Activated T-helper 1 cell treated with anti-CD3 and anti-CD28 coated beads, Interleukin-12 subunit alpha, Interleukin-12 subunit beta, Interleukin-2, Interleukin-4 antibody, amounts not matched to agents 30 ng/mL and 10 ng/mL and 1 ng/mL, durations not matched to agents 14 hours and 24 hours and 36 hours (primary cell): ENCODE data around the gene POLR1H. TPM values are rescaled to one million over a fixed set of nuclear protein-coding genes. Genes with fewer than 3 reads are reported as not detected.

Source experiments
- DNase-seq: peaks from one replicate; pipeline ENCODE4 v3.0.0; 2021; ENCODE audit warnings: low spot score
- H3K27ac Mint-ChIP-seq: one replicate; pipeline ENCODE4 v1.8.0; 2021; ENCODE audit warnings: mild to moderate bottlenecking, mixed read lengths
- H3K27me3 Mint-ChIP-seq: one replicate; pipeline ENCODE4 v1.8.0; 2022; ENCODE audit warnings: mild to moderate bottlenecking, moderate library complexity, mixed read lengths; ENCODE audit not compliant: insufficient read depth
- H3K36me3 Mint-ChIP-seq: one replicate; pipeline ENCODE4 v1.8.0; 2021; ENCODE audit warnings: low read depth, mixed read lengths
- H3K4me1 Mint-ChIP-seq: one replicate; pipeline ENCODE4 v1.8.0; 2021; ENCODE audit warnings: low read depth, mixed read lengths
- H3K4me3 Mint-ChIP-seq: one replicate; pipeline ENCODE4 v1.8.0; 2021; ENCODE audit warnings: mild to moderate bottlenecking, moderate library complexity, mixed read lengths
- H3K9me3 Mint-ChIP-seq: one replicate; pipeline ENCODE4 v1.8.0; 2021; ENCODE audit warnings: mixed read lengths
- intact Hi-C: fragments of 100-400 bp; cut with micrococcal nuclease; formaldehyde crosslinking; loops from one replicate; pipeline ENCODE4 v1.15.1; 2024
- total RNA-seq: library from RNA; stranded (reverse); gene quantifications from 2 replicates; pipeline ENCODE4 v1.2.3, GENCODE V29; 2022

POLR1H gene
- total RNA-seq, 1 donor from 2014 or later, result 82.7 TPM

DNA sequence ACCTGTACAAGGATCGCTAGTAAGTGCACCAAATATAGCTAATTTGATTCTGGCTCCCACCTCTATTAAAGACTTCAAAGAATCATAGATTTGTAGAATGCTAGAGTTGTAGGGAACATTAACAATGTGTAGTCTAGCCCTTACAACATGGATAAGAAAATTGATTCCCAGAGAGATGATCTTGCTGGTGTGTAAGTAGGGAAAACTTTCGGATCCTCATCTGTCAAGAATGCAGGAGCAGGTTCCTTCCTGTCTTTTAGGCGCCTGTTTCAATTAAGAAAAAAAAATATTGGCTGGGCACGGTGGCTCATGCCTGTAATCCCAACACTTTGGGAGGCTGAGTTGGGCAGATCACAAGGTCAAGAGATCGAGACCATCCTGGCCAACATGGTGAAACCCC lies 26.8 kb downstream of the POLR1H start:
- H3K4me3 Mint-ChIP-seq, result no peak overlapping the region

DNA sequence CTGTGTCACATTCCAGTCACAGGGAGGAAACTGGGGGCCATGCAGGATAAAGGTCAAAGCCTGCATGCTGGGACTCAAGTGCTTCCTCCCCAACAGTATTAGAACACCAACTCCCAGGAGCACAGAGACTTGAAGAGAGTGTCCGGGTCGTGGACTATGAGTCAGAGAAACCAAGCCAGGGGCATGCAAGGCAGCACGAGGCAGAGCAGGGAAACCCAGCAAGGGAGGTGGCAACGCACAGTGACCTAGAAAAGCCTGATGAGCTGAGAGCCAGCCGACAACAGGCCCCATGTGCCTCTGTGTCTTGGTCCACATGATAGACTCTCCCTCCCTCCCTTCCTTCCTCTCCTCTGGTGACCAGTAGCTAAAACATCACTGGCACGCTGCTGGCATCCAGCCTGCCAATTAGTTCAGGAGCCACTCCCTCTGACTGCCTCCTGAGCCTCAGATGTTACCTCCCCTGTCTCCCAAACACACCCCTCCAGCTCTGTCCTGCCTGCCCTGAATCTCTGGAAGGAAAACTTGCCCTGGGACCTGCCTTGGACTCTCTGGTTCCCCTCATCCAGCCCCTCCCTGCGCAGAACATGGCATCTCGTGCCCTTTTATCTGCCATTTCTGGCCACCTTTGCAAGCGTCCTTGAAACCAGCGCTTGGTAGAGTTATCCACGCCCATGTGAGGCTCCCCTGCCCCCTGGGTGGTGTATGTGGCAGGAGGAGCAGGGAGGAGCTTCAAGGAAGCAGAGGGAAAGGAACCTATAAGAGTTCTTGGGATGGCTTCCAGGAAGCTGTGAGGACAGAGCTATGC lies 30.7 kb downstream of the POLR1H start:
- intact Hi-C loops, result no loop called here
- H3K27me3 Mint-ChIP-seq, result peaks cover 50% of the 10 kb centered on the region
- no peaks in the 10 kb centered on the region for H3K4me1 Mint-ChIP-seq
- no peak overlapping the region for H3K4me3 Mint-ChIP-seq
- no peaks in the 10 kb centered on the region for H3K36me3 Mint-ChIP-seq
- H3K27ac Mint-ChIP-seq, result no peak overlapping the region
- no peaks in the 10 kb centered on the region for H3K9me3 Mint-ChIP-seq
- no peak for DNase-seq

More for the DNA sequence above, 26.8 kb downstream of the POLR1H start:
- H3K4me1 Mint-ChIP-seq, result no peaks in the 10 kb centered on the region
- H3K36me3 Mint-ChIP-seq, result no peaks in the 10 kb centered on the region
- no peak overlapping the region for H3K27ac Mint-ChIP-seq
- intact Hi-C loops, result no loop called here
- DNase-seq, result no peak
- no peaks in the 10 kb centered on the region for H3K9me3 Mint-ChIP-seq
- peaks cover 40% of the 10 kb centered on the region for H3K27me3 Mint-ChIP-seq

DNA sequence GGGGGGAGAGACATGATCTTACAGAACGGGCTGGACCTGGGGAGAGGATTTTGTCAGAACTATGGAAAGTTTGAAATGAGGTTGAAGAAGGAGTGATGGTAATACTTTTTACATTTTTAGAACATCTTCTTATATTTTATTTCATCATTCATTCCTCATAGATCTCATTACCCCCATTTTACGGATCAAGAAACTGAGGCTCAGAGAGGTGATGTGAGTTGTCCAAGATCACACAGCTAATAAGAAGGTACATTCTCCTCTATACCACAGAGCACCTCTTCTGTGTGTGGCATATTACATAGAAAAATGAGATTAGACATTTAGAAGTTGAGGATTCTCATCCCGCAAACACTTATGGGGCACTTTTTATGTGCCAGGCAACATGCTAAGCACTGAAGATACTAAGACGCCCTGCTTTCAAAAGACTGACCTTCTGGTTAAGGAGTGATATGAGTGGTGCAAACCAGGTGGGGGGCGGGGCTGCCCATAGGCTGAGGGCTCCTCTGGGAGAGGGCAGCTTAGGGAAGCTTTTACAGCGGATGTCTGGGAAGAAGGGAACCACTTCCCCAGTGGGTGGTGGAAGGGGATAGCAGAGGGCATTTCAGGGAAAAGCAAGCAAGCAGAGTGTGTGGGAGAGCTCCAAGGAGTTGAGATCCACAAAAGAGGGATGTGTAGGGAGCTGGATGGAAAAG lies 31.9 kb downstream of the POLR1H start:
- intact Hi-C loops, result no loop called here
- H3K36me3 Mint-ChIP-seq, result no peaks in the 10 kb centered on the region
- peaks cover 52% of the 10 kb centered on the region for H3K27me3 Mint-ChIP-seq
- DNase-seq, result no peak
- H3K27ac Mint-ChIP-seq, result no peak overlapping the region
- no peaks in the 10 kb centered on the region for H3K9me3 Mint-ChIP-seq
- peaks cover 10% of the 10 kb centered on the region for H3K4me1 Mint-ChIP-seq
- no peak overlapping the region for H3K4me3 Mint-ChIP-seq

DNA sequence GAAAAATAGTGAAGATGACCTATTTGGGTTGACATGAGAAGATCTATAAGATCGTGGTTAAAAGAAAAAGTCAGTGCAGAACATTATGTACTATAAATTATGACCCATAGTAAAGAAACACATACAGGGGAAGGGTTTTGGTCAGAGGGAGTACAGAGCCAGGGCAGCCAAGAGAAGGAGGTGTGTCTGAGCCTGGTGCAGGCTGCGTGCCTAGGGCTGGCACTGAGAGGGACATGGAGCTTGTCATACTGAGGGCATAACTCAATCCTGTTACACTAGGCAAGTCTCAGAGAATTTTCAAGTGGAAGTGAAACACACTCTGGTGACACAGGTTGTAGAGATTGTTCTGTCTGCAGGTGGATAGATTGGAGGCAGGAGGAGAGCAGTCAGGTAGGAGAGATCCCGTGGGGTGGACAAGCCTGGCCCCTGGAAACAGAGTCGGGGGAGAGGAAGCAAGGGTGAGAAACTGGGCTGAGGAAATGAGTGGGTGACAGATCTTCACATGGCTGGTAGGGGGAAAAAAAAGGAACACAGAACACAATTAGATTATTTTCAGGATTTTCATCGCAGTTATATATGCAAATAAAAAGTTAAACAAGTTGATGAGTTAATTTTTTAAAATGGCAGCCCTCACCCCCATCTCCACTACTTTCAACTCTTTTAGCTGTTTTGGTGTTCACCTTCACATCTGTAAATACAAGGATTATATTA lies 33.0 kb downstream of the POLR1H start:
- Mint-ChIP-seq H3K9me3 (no peaks in the 10 kb centered on the region), H3K27me3 (peaks cover 54% of the 10 kb centered on the region), H3K36me3 (no peaks in the 10 kb centered on the region), H3K27ac (no peak overlapping the region), H3K4me3 (no peak overlapping the region), H3K4me1 (peaks cover 17% of the 10 kb centered on the region)
- intact Hi-C loops, result no loop called here
- no peak for DNase-seq

DNA sequence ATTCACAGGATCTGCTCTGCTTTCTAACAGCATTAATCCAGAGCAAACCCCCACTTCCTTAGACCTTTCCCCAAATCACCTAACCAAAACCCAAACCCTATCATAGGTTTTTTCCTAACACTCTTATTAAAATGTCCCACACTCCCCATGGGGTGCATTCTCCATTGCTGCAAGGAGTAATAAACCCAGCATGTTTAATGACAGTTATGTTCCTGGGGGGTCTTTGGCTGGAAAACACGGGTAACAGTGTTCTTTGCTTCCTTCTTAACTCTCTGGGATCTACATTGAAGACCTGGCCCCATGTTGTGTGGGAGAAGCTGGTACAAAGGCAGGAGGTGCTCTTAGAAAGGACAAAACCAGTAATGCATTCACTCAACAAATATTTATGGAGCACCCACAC lies 35.8 kb downstream of the POLR1H start:
- H3K36me3 Mint-ChIP-seq, result peaks cover 3% of the 10 kb centered on the region
- no peak overlapping the region for H3K4me3 Mint-ChIP-seq
- H3K27ac Mint-ChIP-seq, result no peak overlapping the region
- peaks cover 39% of the 10 kb centered on the region for H3K4me1 Mint-ChIP-seq
- peaks cover 67% of the 10 kb centered on the region for H3K27me3 Mint-ChIP-seq
- no peaks in the 10 kb centered on the region for H3K9me3 Mint-ChIP-seq
- intact Hi-C loops, result no loop called here
- no peak for DNase-seq

DNA sequence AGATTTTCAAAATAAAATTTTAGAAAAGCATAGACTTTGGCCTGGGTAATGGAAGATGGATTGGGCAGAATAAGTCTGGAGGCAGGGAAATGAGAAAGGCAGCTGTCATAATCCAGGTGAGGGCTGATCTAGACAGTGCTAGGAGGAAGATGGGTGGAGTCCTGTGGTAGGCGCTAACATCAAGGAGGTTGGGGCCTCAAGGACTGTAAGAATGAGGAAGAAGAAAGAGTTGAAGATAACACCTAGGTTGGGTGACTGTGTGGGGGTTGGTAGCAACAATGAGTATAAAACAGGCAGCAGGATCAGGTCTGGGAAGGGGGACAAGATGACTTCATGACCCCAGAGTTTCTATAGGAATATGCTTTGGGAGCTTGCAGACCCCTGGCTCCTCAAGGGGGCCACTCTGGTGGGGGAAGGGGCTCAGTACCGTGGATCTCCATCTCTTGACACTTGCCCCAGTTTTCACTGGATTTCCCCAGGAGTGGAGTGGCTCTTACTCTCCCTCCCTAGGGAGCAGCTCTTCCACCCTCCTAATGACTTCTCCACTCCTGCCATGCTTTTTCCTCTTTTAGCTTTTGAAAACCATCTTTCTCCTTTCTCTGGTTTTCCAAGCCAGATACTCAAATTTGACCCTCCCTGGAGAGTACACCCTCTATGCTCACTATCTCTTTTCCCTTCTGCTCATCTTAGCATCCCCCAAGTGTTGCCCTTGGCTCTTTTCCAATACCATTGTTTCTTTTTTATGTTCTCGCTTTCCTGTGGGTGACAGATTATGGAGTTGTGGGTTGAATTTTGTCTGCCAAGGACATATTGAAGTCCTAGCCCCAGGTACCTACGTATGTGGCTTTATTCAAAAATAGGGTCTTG lies 37.1 kb downstream of the POLR1H start:
- Mint-ChIP-seq H3K27me3 (peaks cover 64% of the 10 kb centered on the region), H3K36me3 (peaks cover 3% of the 10 kb centered on the region), H3K4me1 (peaks cover 49% of the 10 kb centered on the region), H3K4me3 (no peak overlapping the region), H3K9me3 (no peaks in the 10 kb centered on the region), H3K27ac (no peak overlapping the region)
- intact Hi-C loops, result no loop called here
- no peak for DNase-seq

DNA sequence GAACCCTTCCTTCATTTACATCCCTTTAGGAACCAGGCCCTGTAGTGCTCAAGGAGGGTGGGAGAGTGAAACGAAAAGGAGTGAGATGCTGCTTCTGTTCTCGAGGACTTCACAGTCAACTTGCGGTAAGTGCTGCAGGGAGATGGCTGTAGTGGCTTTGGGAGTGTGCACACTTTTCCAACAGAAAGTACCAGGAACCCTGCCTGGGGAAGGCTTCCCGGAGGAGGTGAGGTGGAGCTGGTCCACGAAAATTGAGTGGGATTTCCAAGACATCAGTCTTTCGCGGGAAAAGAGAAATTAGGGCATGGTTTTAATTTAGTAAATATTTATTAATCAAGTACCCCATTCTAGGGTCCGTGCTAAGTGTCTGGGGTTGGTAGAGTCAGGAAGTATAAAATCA lies 39.1 kb downstream of the POLR1H start:
- H3K4me3 Mint-ChIP-seq, result peak overlapping the region; percentile 34
- H3K4me1 Mint-ChIP-seq, result peaks cover 55% of the 10 kb centered on the region
- peaks cover 63% of the 10 kb centered on the region for H3K27me3 Mint-ChIP-seq
- peak overlapping the region; percentile 5 for H3K27ac Mint-ChIP-seq
- intact Hi-C loops, result loop anchor here (5.0 kb wide), 3 partner anchors 247 to 352 kb away; partner anchors contain the start of gene RPP21
- H3K9me3 Mint-ChIP-seq, result no peaks in the 10 kb centered on the region
- H3K36me3 Mint-ChIP-seq, result peaks cover 3% of the 10 kb centered on the region
- DNase-seq, result no peak

DNA sequence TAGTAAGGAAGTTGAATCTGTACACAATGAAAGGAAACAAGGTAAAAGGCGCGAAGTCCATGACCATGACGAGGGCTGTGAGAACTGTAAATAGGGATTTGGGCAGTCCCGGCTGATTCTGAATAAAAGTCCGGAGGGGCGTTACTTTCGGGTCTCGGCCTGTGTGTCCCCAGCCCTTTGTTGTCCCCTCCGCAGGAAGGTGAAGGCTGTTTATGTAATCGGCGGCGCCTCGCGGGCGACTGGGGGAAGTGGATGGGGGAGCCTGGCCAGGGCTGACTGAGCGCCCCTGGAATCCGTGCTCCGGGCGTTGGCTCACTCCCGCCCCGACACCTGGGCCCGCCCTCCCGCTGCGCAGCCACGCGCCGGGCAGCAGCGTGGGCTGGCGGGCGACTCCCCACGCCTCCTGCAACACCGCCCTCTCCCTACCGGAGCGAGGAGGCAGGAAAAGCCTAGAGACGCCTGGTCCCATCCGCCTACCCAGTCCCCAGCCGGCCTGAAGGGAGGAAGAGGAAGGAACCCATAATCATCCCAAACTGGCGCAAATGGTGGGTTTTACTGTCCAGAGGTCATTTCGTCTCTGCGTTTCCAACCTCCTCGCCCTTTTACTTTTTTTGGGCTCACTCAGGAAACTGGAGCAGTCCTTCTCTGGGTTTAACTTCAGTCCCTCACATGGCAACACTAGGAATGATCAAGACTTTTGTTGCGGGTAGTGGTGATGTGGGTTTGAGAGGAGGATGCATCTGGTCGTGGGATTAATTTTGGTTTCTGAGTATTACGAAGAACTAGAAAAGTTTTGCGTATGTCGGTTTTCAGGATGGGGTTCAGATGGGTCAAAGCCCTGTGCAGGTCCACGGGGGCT lies 39.7 kb downstream of the POLR1H start:
- Mint-ChIP-seq H3K27me3 (peaks cover 61% of the 10 kb centered on the region), H3K27ac (no peak overlapping the region), H3K4me3 (peak overlapping the region; percentile 76), H3K36me3 (peaks cover 3% of the 10 kb centered on the region), H3K9me3 (no peaks in the 10 kb centered on the region), H3K4me1 (peaks cover 55% of the 10 kb centered on the region)
- intact Hi-C loops, result loop anchor here (5.0 kb wide), 3 partner anchors 246 to 351 kb away; partner anchors contain the start of gene RPP21
- DNase-seq, result no peak

DNA sequence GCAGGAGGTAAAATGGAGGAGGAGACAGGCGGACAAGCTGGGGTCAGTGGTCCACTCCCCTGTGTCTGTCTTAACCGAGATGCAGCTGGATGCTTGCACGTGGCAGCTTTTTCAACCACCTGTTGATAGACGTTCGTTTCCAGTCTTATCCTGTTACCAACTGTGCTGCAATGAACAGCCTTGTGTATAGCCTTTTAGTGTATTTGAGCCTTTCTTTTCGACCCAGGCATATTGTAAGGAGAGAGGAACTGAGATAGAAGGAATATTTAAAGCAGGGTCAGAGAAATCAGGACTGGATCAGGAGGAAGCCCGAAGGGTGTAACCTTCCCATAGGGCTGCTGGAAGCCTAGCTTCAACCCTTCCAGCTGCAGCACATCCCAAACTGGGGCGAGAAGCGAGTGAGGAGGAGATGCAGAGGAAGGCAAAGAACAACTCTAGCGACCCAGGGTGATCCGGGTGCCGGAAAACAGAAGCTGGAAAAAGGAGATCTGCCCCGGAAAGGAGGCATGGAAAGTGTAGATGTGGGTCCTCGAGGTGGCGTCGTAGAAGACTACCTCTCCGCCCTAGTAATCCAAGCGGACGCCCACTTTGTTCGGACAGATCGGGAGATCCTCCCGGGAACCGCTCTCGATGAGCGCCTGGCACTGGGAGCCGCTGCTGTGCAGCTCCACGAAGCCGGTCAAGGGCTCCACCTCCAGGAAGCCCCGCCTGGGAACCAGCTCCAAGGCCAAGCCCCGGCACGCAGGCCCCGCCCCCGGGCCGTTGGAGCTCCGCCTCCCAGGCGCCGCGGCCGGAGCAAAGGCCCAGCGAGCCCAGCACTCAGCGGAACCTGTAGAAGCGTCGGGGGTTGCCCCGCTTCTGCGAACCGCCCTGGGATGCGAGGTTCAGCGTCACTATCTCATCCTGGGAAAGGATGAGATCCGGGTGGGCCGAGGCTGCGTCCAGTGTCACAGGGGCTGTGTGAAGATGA lies 40.7 kb downstream of the POLR1H start:
- DNase-seq, result peak; percentile 70
- H3K4me3 Mint-ChIP-seq, result peak overlapping the region; percentile 76
- peaks cover 61% of the 10 kb centered on the region for H3K27me3 Mint-ChIP-seq
- H3K36me3 Mint-ChIP-seq, result peaks cover 3% of the 10 kb centered on the region
- peak overlapping the region; percentile 4 for H3K27ac Mint-ChIP-seq
- peaks cover 55% of the 10 kb centered on the region for H3K4me1 Mint-ChIP-seq
- H3K9me3 Mint-ChIP-seq, result no peaks in the 10 kb centered on the region
- intact Hi-C loops, result loop anchor here (1.0 to 5.0 kb wide), 5 partner anchors 40 to 351 kb away; partner anchors contain the start of genes POLR1H, RPP21 and TRIM26

DNA sequence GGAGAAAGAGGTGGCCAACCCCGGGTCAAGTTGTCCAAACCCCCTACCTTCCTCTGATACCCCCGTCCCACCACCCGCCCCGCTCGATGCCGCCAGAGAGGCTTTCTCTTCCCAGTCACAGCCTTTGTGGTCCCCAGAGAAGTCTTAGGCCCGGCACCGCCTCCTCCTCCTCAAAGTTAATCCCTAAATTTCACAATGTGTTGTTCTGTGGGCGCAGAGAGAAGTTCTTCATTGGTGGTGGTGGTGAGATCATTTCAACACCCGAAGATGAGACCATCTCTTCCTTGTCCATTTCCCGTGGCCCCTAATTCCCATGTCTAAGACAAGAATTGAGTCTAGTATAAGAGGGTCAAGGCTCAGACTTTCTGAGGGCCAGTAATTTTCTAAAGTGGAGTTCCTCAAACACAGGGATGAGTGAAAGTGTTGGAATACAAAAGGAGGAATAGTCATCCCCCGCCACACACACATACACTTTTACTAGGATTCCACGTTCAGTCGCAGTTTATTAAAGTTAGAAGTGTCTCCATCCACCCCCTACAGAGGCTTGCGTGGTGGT lies 41.4 kb downstream of the POLR1H start:
- DNase-seq, result no peak
- H3K36me3 Mint-ChIP-seq, result peaks cover 3% of the 10 kb centered on the region
- peaks cover 56% of the 10 kb centered on the region for H3K27me3 Mint-ChIP-seq

More for the DNA sequence above, 41.4 kb downstream of the POLR1H start:
- Mint-ChIP-seq H3K4me1 (peaks cover 50% of the 10 kb centered on the region), H3K9me3 (no peaks in the 10 kb centered on the region), H3K27ac (no peak overlapping the region), H3K4me3 (peak overlapping the region; percentile 82)
- intact Hi-C loops, result loop anchor here (1.0 to 5.0 kb wide), 5 partner anchors 41 to 350 kb away; partner anchors contain the start of genes POLR1H, RPP21 and TRIM26
